GM12878 (cell line): ENCODE results near the gene ZNF618. TPM values are rescaled to one million over a fixed set of nuclear protein-coding genes. Genes with fewer than 3 reads are reported as not detected.

Source experiments
- ATAC-seq: fragments of 200-7000 bp; cut with Tn5 transposase; 3 replicates; pipeline ENCODE4 v1.9.1; 2020; ENCODE audit warnings: mild to moderate bottlenecking, moderate library complexity
- BruUV-seq: library from RNA; stranded (reverse); fragments of 400-500 nt; replicated peaks from 2 replicates; lab custom pipeline; 2021; lab: Mats Ljungman, UMichigan
- CTCF ChIA-PET: fragments of 300-600 bp; sonication (Branson Sonifier 250); formaldehyde crosslinking; extraction: SDS; loops from one replicate; lab custom pipeline; 2021; ENCODE audit warnings: inconsistent platforms; lab: Yijun Ruan, JAX
- POLR2A ChIA-PET: fragments of 350-600 bp; formaldehyde crosslinking; extraction: SDS; loops from one replicate; lab custom pipeline; 2021; ENCODE audit warnings: inconsistent platforms; lab: Charles Lee
- RAD21 ChIA-PET: fragments of 300-600 bp; sonication (Branson Sonifier 250); formaldehyde crosslinking; loops from one replicate; lab custom pipeline; 2023; ENCODE audit warnings: antibody characterized with exemption; ENCODE audit not compliant: unreplicated experiment; lab: Charles Lee
- SMC1A ChIA-PET: fragments of 300-600 bp; sonication (Branson Sonifier 250); formaldehyde crosslinking; loops from one replicate; lab custom pipeline; 2023; ENCODE audit not compliant: unreplicated experiment, uncharacterized antibody; lab: Charles Lee
- DNase-seq: peaks from one replicate; pipeline ENCODE4 v3.0.0-alpha.2; 2011; ENCODE audit warnings: low read depth, low spot score
- FAIRE-seq: peaks from 3 replicates; lab custom pipeline; 2011; peaks lifted over from hg19 to GRCh38; lab: Jason Lieb, UNC
- H2AFZ ChIP-seq: 2 replicates; pipeline ENCODE4 v1.6.0; 2011; ENCODE audit warnings: low read depth, low read length, control low read depth; ENCODE audit not compliant: control insufficient read depth
- H3K27ac ChIP-seq: 2 replicates; pipeline ENCODE4 v1.5.1; 2011; ENCODE audit warnings: control low read depth; ENCODE audit not compliant: control insufficient read depth, insufficient read depth
- H3K27me3 ChIP-seq, 2 experiments: replicated peaks in 1 of 2; 2 replicates each; pipeline versions ENCODE4 v1.6.0 to v1.6.1; 2011; ENCODE audit warnings: low read length in 1 of 2; ENCODE audit not compliant: control insufficient read depth in 2 of 2, insufficient read depth in 2 of 2
- H3K36me3 ChIP-seq, 2 experiments: 2 replicates each; pipeline ENCODE4 v1.5.1; 2011; ENCODE audit warnings: low read length in 1 of 2; ENCODE audit not compliant: control insufficient read depth in 2 of 2, insufficient read depth in 2 of 2
- H3K4me1 ChIP-seq: 2 replicates; pipeline ENCODE4 v1.6.1; 2011; ENCODE audit warnings: mild to moderate bottlenecking, low read length, moderate library complexity, mixed read lengths; ENCODE audit not compliant: control insufficient read depth, insufficient read depth
- H3K4me2 ChIP-seq: 2 replicates; pipeline ENCODE4 v1.6.0; 2011; ENCODE audit warnings: control low read depth; ENCODE audit not compliant: control insufficient read depth, insufficient read depth
- H3K4me3 ChIP-seq: fragments of 200-600 bp; sonication (generic); 2 replicates; pipeline ENCODE4 v1.5.1; 2016
- H3K79me2 ChIP-seq: 2 replicates; pipeline ENCODE4 v1.6.0; 2011; ENCODE audit warnings: low read length; ENCODE audit not compliant: control insufficient read depth, insufficient read depth
- H3K9ac ChIP-seq: 2 replicates; pipeline ENCODE4 v1.8.0; 2011; ENCODE audit warnings: low read length, control low read depth, mixed read lengths; ENCODE audit not compliant: control insufficient read depth, insufficient read depth
- H3K9me3 ChIP-seq: replicated peaks from 3 replicates; pipeline ENCODE4 v1.5.1; 2011; ENCODE audit warnings: mild to moderate bottlenecking, low read length; ENCODE audit not compliant: control insufficient read depth, insufficient read depth
- H4K20me1 ChIP-seq: 2 replicates; pipeline ENCODE4 v1.6.0; 2011; ENCODE audit not compliant: control insufficient read depth, insufficient read depth
- CHD4 ChIP-seq: fragments of 200-600 bp; sonication (generic); IDR thresholded peaks from 2 replicates; pipeline ENCODE4 v1.6.1; 2016; ENCODE audit warnings: mild to moderate bottlenecking
- E2F8 ChIP-seq: fragments of 450-650 bp; IDR thresholded peaks from 2 replicates; pipeline ENCODE4 v1.6.1; 2018; ENCODE audit warnings: mild to moderate bottlenecking, low read depth, moderate library complexity; ENCODE audit not compliant: partially characterized antibody
- ETV6 ChIP-seq, 2 experiments: fragments of 450-650 bp in 1 of 2; IDR thresholded peaks in 1 of 2; conservative IDR thresholded peaks in 1 of 2; 2 replicates each; pipeline ENCODE4 v1.6.1; 2014; ENCODE audit warnings: antibody characterized with exemption in 1 of 2, borderline replicate concordance in 1 of 2, low read depth in 1 of 2, mild to moderate bottlenecking in 1 of 2, moderate library complexity in 1 of 2
- GATAD2B ChIP-seq: fragments of 450-650 bp; conservative IDR thresholded peaks from 2 replicates; pipeline ENCODE4 v1.6.1; 2017; ENCODE audit warnings: low read depth, mild to moderate bottlenecking, moderate library complexity
- MEF2A ChIP-seq: IDR thresholded peaks from 2 replicates; pipeline ENCODE4 v1.6.1; 2011; ENCODE audit warnings: low read depth, mild to moderate bottlenecking, low read length, moderate library complexity; ENCODE audit not compliant: insufficient read depth
- NBN ChIP-seq: fragments of 450-650 bp; IDR thresholded peaks from 2 replicates; pipeline ENCODE4 v1.6.1; 2016
- NR2F1 ChIP-seq: fragments of 450-650 bp; conservative IDR thresholded peaks from 2 replicates; pipeline ENCODE4 v1.6.1; 2017; ENCODE audit warnings: mild to moderate bottlenecking
- RELA ChIP-seq: fragments of 450-650 bp; IDR thresholded peaks from 2 replicates; pipeline ENCODE4 v1.8.0; 2014; ENCODE audit warnings: borderline replicate concordance; ENCODE audit not compliant: partially characterized antibody
- SMARCA5 ChIP-seq: fragments of 450-650 bp; IDR thresholded peaks from 2 replicates; pipeline ENCODE4 v1.6.1; 2017; ENCODE audit warnings: mild to moderate bottlenecking
- YBX1 ChIP-seq: fragments of 450-650 bp; IDR thresholded peaks from 2 replicates; pipeline ENCODE4 v1.6.1; 2016; ENCODE audit warnings: antibody characterized with exemption
- ZBED1 ChIP-seq: IDR thresholded peaks from 2 replicates; pipeline ENCODE4 v1.6.1; 2016; ENCODE audit warnings: borderline replicate concordance
- ZNF24 ChIP-seq: fragments of 450-650 bp; IDR thresholded peaks from 2 replicates; pipeline ENCODE4 v1.6.1; 2017; ENCODE audit warnings: antibody characterized with exemption, mild to moderate bottlenecking
- WGBS: methylation state at CpG from one replicate; pipeline ENCODE4 v1.1.6; 2016; ENCODE audit warnings: low lambda C conversion rate; ENCODE audit not compliant: insufficient replicate concordance, insufficient coverage; ENCODE audit errors: missing lambda C conversion rate; 5-methylcytosine and 5-hydroxymethylcytosine counted together
- in situ Hi-C: fragments of 300-500 bp; cut with MboI; formaldehyde crosslinking; loops from 9 replicates; pipeline ENCODE4 v1.14.3; 2018; ENCODE audit warnings: mixed read lengths
- intact Hi-C: fragments of 100-400 bp; cut with micrococcal nuclease; formaldehyde crosslinking; loops from one replicate; pipeline ENCODE4 v1.14.2; 2022; ENCODE audit not compliant: unreplicated experiment
- polyA plus RNA-seq, 11 experiments: library from polyadenylated mRNA; depleted of rRNA in 4 of 11; unstranded in 6 of 11; stranded (reverse) in 5 of 11; fragments of >200 nt; fragmentation: Nextera tagmentation in 4 of 11; fragmentation: Illumina TruSeq in 1 of 11; extraction: Ambion mirVana in 4 of 11; extraction: Trizol in 1 of 11; gene quantifications; 1 replicate in 1 of 11; 2 replicates in 10 of 11; pipeline versions ENCODE4 v1.2.1 to v1.2.3, GENCODE V29; 2011 to 2016; ENCODE audit warnings: inconsistent platforms in 2 of 11, missing spikeins in 2 of 11, low read depth in 1 of 11
- total RNA-seq, 4 experiments: library from RNA; depleted of rRNA in 3 of 4; stranded (reverse); fragments of >200 nt in 3 of 4; fragmentation: Illumina TruSeq in 1 of 4; extraction: Trizol in 1 of 4; gene quantifications; 2 replicates each; pipeline versions ENCODE4 v1.2.1 to v1.2.3, GENCODE V29; 2013 to 2021

Gene ZNF618
- total and polyA plus RNA-seq, 10 of the 15 experiments (the other 5 are each of a cell fraction or from before 2014, with no cell fraction given): 0.01 to 0.24 (median 0.06) TPM; not detected in 2

- no TSS peak for BruUV-seq
These were observed 52.2 kb downstream of the ZNF618 start for GRCh38 chr9:113928269-113928668.

More at GRCh38 chr9:113928269-113928668, 52.2 kb downstream of the ZNF618 start:
- no peak overlapping the region for H3K27ac ChIP-seq
- no peak overlapping the region for H3K9ac ChIP-seq
- no peak overlapping the region for H3K4me2 ChIP-seq
- H3K27me3 ChIP-seq: no peaks in the 10 kb centered on the region
- FAIRE-seq (no peak), DNase-seq (no peak)
- SMC1A ChIA-PET: interaction anchor here (1.3 to 1.7 kb wide), 2 partner anchors 13 to 38 kb away, joined by 3 to 5 read pairs; no protein-coding TSS in a partner anchor
- 28% methylated on average over 3 of the region's 3 CpGs for WGBS
- no peaks in the 10 kb centered on the region for H3K36me3 ChIP-seq
- no peaks in the 10 kb centered on the region for H3K4me1 ChIP-seq
- H3K79me2 ChIP-seq: no peaks in the 10 kb centered on the region
- no peaks in the 10 kb centered on the region for H4K20me1 ChIP-seq
- RAD21 ChIA-PET: no interaction called here
- CTCF ChIA-PET: interaction anchor here (1.2 kb wide), 1 partner anchor 255 kb away, joined by 3 read pairs; no protein-coding TSS in a partner anchor
- in situ Hi-C loops: no loop called here
- TF ChIP-seq RELA: no peak
- no peak for TF ChIP-seq GATAD2B
- TF ChIP-seq MEF2A: no peak
- TF ChIP-seq ZBED1: no peak
- TF ChIP-seq ZNF24: no peak
- TF ChIP-seq YBX1: no peak
- no peak for TF ChIP-seq NBN
- no peak for TF ChIP-seq SMARCA5
- no peak for TF ChIP-seq E2F8
- no peak for TF ChIP-seq NR2F1
- no peak for TF ChIP-seq CHD4
- no peak for TF ChIP-seq ETV6 (conservative IDR thresholded peaks at IDR 0.05 in 1 of 2, IDR thresholded peaks at IDR 0.05 in 1 of 2; ENCODE audit: borderline replicate concordance in 1 of 2, low read depth in 1 of 2)
- TF ChIP-seq, all 136 proteins: peak for 0
- Histone ChIP-seq H2AFZ (no peak overlapping the region), H3K9me3 (0 out of 3 replicates have a peak, but pooled peaks cover under 1% of the 10 kb centered on the region), H3K4me3 (no peak overlapping the region)
- ATAC-seq: no peak
- POLR2A ChIA-PET: no interaction called here
- intact Hi-C loops: no loop called here
